Sigmoid colon (tissue), 4 donors: ENCODE measurements around the gene HLA-F.
A peak's percentile ranks its signal among the peaks of the same experiment; 100 is the strongest.

Source experiments
- CTCF ChIP-seq, 4 experiments: fragments of 450-650 bp in 3 of 4; fragments of 200-600 bp in 1 of 4; IDR thresholded peaks; one replicate each; pipeline ENCODE4 v1.5.1; 2016 to 2019; ENCODE audit warnings: antibody characterized with exemption in 4 of 4, mild to moderate bottlenecking in 3 of 4, moderate library complexity in 2 of 4
- EP300 ChIP-seq, 4 donors: sonication (generic); formaldehyde crosslinking; IDR thresholded peaks; one replicate each; pipeline ENCODE4 v1.6.1; 2017; ENCODE audit warnings: antibody characterized with exemption in 4 of 4
- POLR2A ChIP-seq, 2 donors: fragments of 450-650 bp; IDR thresholded peaks; one replicate each; pipeline ENCODE4 v1.6.1; 2016; ENCODE audit warnings: antibody characterized with exemption in 2 of 2, mild to moderate bottlenecking in 2 of 2, moderate library complexity in 2 of 2
- POLR2AphosphoS5 ChIP-seq, 4 donors: sonication (generic); formaldehyde crosslinking; IDR thresholded peaks; one replicate each; pipeline ENCODE4 v1.6.1; 2017; ENCODE audit warnings: antibody characterized with exemption in 4 of 4

- TF ChIP-seq POLR2A (IDR thresholded peaks at IDR 0.05) (no peak), CTCF (IDR thresholded peaks at IDR 0.05) (peak; percentile 60 to 76 (median 62)), EP300 (IDR thresholded peaks at IDR 0.05) (no peak), POLR2AphosphoS5 (IDR thresholded peaks at IDR 0.05) (peak in 3 of 4 donors; percentile 15 to 44 (median 21))
These were observed 14.7 kb downstream of the HLA-F start for GRCh38 chr6:29737707-29738630.
